PC-9 (cell line): ENCODE results near the gene CFAP47. TPM values are rescaled to one million over a fixed set of nuclear protein-coding genes. Genes with fewer than 3 reads are reported as not detected.

ENCODE experiments used
- BruUV-seq: library from RNA; stranded (reverse); fragments of 400-500 nt; replicated peaks from 2 replicates; lab custom pipeline; 2021; lab: Mats Ljungman, UMichigan
- CTCF ChIA-PET: fragments of 300-600 bp; sonication (Branson Sonifier 250); formaldehyde crosslinking; loops from one replicate; lab custom pipeline; 2022; ENCODE audit warnings: antibody characterized with exemption; lab: Charles Lee
- POLR2A ChIA-PET: fragments of 300-600 bp; sonication (Branson Sonifier 250); formaldehyde crosslinking; loops from one replicate; lab custom pipeline; 2022; ENCODE audit warnings: antibody characterized with exemption; ENCODE audit not compliant: unreplicated experiment; lab: Charles Lee
- DNase-seq, 2 experiments: peaks; one replicate each; pipeline versions ENCODE4 v3.0.0 to v3.0.0-alpha.2; 2015 to 2022; ENCODE audit warnings: mixed read lengths in 1 of 2
- H2AFZ ChIP-seq: fragments of 200-600 bp; sonication (generic); 2 replicates; pipeline ENCODE4 v1.8.1; 2017; ENCODE audit warnings: antibody characterized with exemption
- H3F3A ChIP-seq: fragments of 200-600 bp; sonication (generic); 2 replicates; pipeline ENCODE4 v1.8.1; 2017; ENCODE audit warnings: antibody characterized with exemption, mild to moderate bottlenecking, low read depth; ENCODE audit not compliant: insufficient read depth
- H3K27ac ChIP-seq: fragments of 200-600 bp; sonication (generic); 2 replicates; pipeline ENCODE4 v1.6.1; 2016; ENCODE audit warnings: mixed run types
- H3K27me3 ChIP-seq: fragments of 200-600 bp; sonication (generic); 2 replicates; pipeline ENCODE4 v1.6.1; 2016; ENCODE audit warnings: low read depth, mixed run types; ENCODE audit not compliant: insufficient read depth
- H3K36me3 ChIP-seq: fragments of 200-600 bp; sonication (generic); 2 replicates; pipeline ENCODE4 v1.6.1; 2016; ENCODE audit warnings: low read depth, mixed run types
- H3K4me1 ChIP-seq: fragments of 200-600 bp; sonication (generic); replicated peaks from 2 replicates; pipeline ENCODE4 v1.6.1; 2016; ENCODE audit warnings: mixed run types; ENCODE audit not compliant: insufficient read depth
- H3K4me2 ChIP-seq: fragments of 200-600 bp; sonication (generic); 2 replicates; pipeline ENCODE4 v1.6.1; 2017; ENCODE audit warnings: mixed run types
- H3K4me3 ChIP-seq: fragments of 200-600 bp; sonication (generic); 2 replicates; pipeline ENCODE4 v1.6.1; 2016; ENCODE audit warnings: mixed run types
- H3K79me2 ChIP-seq: fragments of 200-600 bp; sonication (generic); 2 replicates; pipeline ENCODE4 v1.6.1; 2017; ENCODE audit warnings: low read depth, mixed run types
- H3K9me2 ChIP-seq: fragments of 200-600 bp; sonication (generic); 2 replicates; pipeline ENCODE4 v1.8.1; 2017; ENCODE audit warnings: mild to moderate bottlenecking; ENCODE audit not compliant: insufficient read depth
- H3K9me3 ChIP-seq: fragments of 200-600 bp; sonication (generic); 2 replicates; pipeline ENCODE4 v1.8.1; 2016; ENCODE audit warnings: low read depth; ENCODE audit not compliant: insufficient read depth
- H4K20me1 ChIP-seq: fragments of 200-600 bp; sonication (generic); 2 replicates; pipeline ENCODE4 v1.8.1; 2017; ENCODE audit not compliant: insufficient read depth
- EZH2 ChIP-seq: fragments of 200-600 bp; sonication (generic); IDR thresholded peaks from 2 replicates; pipeline ENCODE4 v1.8.0; 2017; ENCODE audit warnings: antibody characterized with exemption, low read depth
- intact Hi-C: fragments of 100-400 bp; cut with micrococcal nuclease; formaldehyde crosslinking; loops from one replicate; pipeline ENCODE4 v1.10.0; 2022; ENCODE audit not compliant: unreplicated experiment
- total RNA-seq: library from RNA; stranded (reverse); gene quantifications from 2 replicates; pipeline ENCODE4 v1.2.3, GENCODE V29; 2021
- TF ChIP-seq, protein P1 (sequence below): fragments of 200-600 bp; sonication (generic); conservative IDR thresholded peaks from 2 replicates; pipeline ENCODE4 v1.6.1; 2017; ENCODE audit warnings: mixed run types, antibody characterized with exemption, mild to moderate bottlenecking, moderate library complexity

Gene CFAP47
- total RNA-seq, 1 experiment from 2014 or later, result not detected

DNA sequence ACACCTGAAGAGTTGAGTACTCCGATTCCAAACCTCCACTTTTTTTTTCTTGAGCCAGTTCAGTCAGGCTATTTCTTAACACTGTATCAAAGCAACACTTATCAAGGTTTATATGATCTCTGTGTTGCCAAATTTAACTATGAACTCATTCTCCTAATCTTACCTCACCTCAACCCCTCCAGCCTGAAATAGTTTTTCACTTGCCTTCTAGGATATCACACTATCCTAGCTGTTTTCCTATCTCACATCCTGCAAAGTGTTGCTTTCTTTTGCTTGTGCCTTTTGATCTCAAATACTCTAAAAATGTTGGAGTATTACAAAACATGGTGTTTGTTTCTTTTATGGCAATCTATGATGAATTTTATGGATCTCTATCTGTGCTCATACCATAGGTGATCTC lies 415.0 kb downstream of the CFAP47 start:
- POLR2A ChIA-PET, result no interaction called here
- H3K4me3 ChIP-seq, result no peak overlapping the region
- no peak overlapping the region for H2AFZ ChIP-seq
- no peaks in the 10 kb centered on the region for H3K4me1 ChIP-seq
- no peaks in the 10 kb centered on the region for H3K36me3 ChIP-seq
- BruUV-seq, result no TSS peak
- no peaks in the 10 kb centered on the region for H3K9me3 ChIP-seq
- H4K20me1 ChIP-seq, result no peaks in the 10 kb centered on the region
- H3F3A ChIP-seq, result no peaks in the 10 kb centered on the region
- H3K27ac ChIP-seq, result no peak overlapping the region
- no peaks in the 10 kb centered on the region for H3K79me2 ChIP-seq
- no peaks in the 10 kb centered on the region for H3K27me3 ChIP-seq
- TF ChIP-seq, protein P1, sequence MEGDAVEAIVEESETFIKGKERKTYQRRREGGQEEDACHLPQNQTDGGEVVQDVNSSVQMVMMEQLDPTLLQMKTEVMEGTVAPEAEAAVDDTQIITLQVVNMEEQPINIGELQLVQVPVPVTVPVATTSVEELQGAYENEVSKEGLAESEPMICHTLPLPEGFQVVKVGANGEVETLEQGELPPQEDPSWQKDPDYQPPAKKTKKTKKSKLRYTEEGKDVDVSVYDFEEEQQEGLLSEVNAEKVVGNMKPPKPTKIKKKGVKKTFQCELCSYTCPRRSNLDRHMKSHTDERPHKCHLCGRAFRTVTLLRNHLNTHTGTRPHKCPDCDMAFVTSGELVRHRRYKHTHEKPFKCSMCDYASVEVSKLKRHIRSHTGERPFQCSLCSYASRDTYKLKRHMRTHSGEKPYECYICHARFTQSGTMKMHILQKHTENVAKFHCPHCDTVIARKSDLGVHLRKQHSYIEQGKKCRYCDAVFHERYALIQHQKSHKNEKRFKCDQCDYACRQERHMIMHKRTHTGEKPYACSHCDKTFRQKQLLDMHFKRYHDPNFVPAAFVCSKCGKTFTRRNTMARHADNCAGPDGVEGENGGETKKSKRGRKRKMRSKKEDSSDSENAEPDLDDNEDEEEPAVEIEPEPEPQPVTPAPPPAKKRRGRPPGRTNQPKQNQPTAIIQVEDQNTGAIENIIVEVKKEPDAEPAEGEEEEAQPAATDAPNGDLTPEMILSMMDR, result no peak
- TF ChIP-seq EZH2, result no peak
- H3K4me2 ChIP-seq, result no peak overlapping the region
- CTCF ChIA-PET, result no interaction called here
- intact Hi-C loops, result no loop called here
- H3K9me2 ChIP-seq, result no peaks in the 10 kb centered on the region
- no peak for DNase-seq

DNA sequence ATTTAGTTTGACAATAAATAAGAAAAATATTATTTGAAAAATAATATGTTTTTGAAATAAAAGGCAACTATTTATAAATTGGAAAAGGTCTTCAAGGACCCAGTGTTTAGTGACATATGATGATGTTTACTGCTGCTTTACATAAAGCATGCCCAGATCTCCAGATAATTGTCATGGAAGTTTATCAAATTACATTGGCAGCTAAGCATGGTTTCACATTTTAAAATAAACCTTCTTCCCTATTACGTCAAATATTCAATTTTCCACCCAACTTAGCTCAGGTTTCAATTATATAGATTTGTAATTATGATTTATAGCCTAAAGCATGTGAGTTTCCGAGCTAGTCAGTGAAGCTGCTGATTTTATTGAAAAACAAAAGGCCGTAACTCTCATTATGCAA lies 417.2 kb downstream of the CFAP47 start:
- Histone ChIP-seq H3K9me2 (no peaks in the 10 kb centered on the region), H3K4me3 (no peak overlapping the region), H3K4me2 (no peak overlapping the region), H3F3A (no peaks in the 10 kb centered on the region), H3K27ac (no peak overlapping the region), H3K79me2 (no peaks in the 10 kb centered on the region), H4K20me1 (no peaks in the 10 kb centered on the region), H3K27me3 (no peaks in the 10 kb centered on the region), H3K4me1 (no peaks in the 10 kb centered on the region), H3K36me3 (no peaks in the 10 kb centered on the region), H3K9me3 (no peaks in the 10 kb centered on the region), H2AFZ (no peak overlapping the region)
- no peak for DNase-seq
- TF ChIP-seq EZH2, result no peak
- TF ChIP-seq, protein P1, result no peak
- CTCF ChIA-PET, result no interaction called here
- no TSS peak for BruUV-seq
- intact Hi-C loops, result no loop called here
- POLR2A ChIA-PET, result no interaction called here

DNA sequence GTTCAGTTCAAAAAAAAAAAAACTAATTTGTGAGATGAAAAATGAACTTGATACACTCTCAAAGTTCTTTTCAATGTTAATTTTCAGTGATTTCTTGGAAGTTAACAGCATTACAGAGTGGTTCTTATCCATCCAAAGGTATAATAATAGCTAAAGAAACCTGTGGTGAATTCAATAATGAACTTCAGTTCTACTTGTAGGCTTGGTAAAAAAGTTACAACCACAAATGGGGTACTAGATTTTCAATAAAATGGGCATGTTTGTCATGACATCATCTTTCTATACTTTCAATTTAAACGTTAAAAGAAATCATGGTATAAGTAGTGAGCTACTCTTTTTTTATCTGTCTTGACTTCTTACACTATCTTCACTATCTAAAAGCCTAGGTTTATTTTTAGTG lies 424.8 kb downstream of the CFAP47 start:
- H2AFZ ChIP-seq, result no peak overlapping the region
- no peaks in the 10 kb centered on the region for H3F3A ChIP-seq
- no peaks in the 10 kb centered on the region for H3K79me2 ChIP-seq
- intact Hi-C loops, result no loop called here
- no peak for DNase-seq
- POLR2A ChIA-PET, result no interaction called here
- no TSS peak for BruUV-seq
- CTCF ChIA-PET, result no interaction called here
- no peaks in the 10 kb centered on the region for H3K9me2 ChIP-seq
- no peaks in the 10 kb centered on the region for H4K20me1 ChIP-seq
- no peak overlapping the region for H3K4me3 ChIP-seq
- no peak overlapping the region for H3K4me2 ChIP-seq
- no peak for TF ChIP-seq EZH2
- TF ChIP-seq, protein P1, result no peak
- no peaks in the 10 kb centered on the region for H3K36me3 ChIP-seq
- H3K27ac ChIP-seq, result no peak overlapping the region
- H3K9me3 ChIP-seq, result no peaks in the 10 kb centered on the region
- no peaks in the 10 kb centered on the region for H3K4me1 ChIP-seq
- no peaks in the 10 kb centered on the region for H3K27me3 ChIP-seq
